K562 (cell line): ENCODE data around the gene MGAT5. TPM values are rescaled to one million over a fixed set of nuclear protein-coding genes. Genes with fewer than 3 reads are reported as not detected.

Experiments
- ATAC-seq: fragments of 200-7000 bp; cut with Tn5 transposase; 3 replicates; pipeline ENCODE4 v1.9.1; 2020; ENCODE audit warnings: moderate library complexity
- BruUV-seq: library from RNA; stranded (reverse); fragments of 400-500 nt; replicated peaks from 2 replicates; lab custom pipeline; 2021; lab: Mats Ljungman, UMichigan
- CTCF ChIA-PET: fragments of 300-600 bp; formaldehyde crosslinking; extraction: SDS; loops from one replicate; lab custom pipeline; 2021; ENCODE audit warnings: low intra/inter-chr PET ratio; lab: Yijun Ruan, JAX
- POLR2A ChIA-PET: fragments of 300-600, 350-650 bp; sonication (Branson Sonifier 250); formaldehyde crosslinking; extraction: SDS; loops from one replicate; lab custom pipeline; 2021; ENCODE audit warnings: antibody characterized with exemption, inconsistent platforms; lab: Yijun Ruan, JAX
- DNase-seq, 4 experiments: peaks; one replicate each; pipeline versions ENCODE4 v3.0.0 to v3.0.0-alpha.2; 2011 to 2018; ENCODE audit warnings: low spot score in 3 of 4, mixed read lengths in 3 of 4; ENCODE audit errors: extremely low read depth in 1 of 4
- FAIRE-seq: peaks from 2 replicates; lab custom pipeline; 2011; peaks lifted over from hg19 to GRCh38; lab: Jason Lieb, UNC
- H2AFZ ChIP-seq: 2 replicates; pipeline ENCODE4 v1.6.0; 2011; ENCODE audit warnings: low read depth, low read length, control low read depth, inconsistent platforms
- H3K27ac ChIP-seq: fragments of 200-600 bp; 3 replicates; pipeline ENCODE4 v1.8.0; 2011; ENCODE audit warnings: low read depth, mild to moderate bottlenecking, control low read depth, inconsistent platforms, low read length, moderate library complexity, mixed read lengths; ENCODE audit errors: extremely low read depth
- H3K27me3 ChIP-seq, 2 experiments: fragments of 300-600 bp in 1 of 2; 2 replicates in 1 of 2; 3 replicates in 1 of 2; pipeline versions ENCODE4 v1.6.0 to v1.8.0; 2011; ENCODE audit warnings: inconsistent platforms in 2 of 2, low read length in 2 of 2, mild to moderate bottlenecking in 1 of 2, mixed read lengths in 1 of 2, moderate library complexity in 1 of 2; ENCODE audit not compliant: control insufficient read depth in 2 of 2, insufficient read depth in 2 of 2
- H3K36me3 ChIP-seq: fragments of 300-600 bp; 3 replicates; pipeline ENCODE4 v1.8.0; 2011; ENCODE audit warnings: mild to moderate bottlenecking, low read length, inconsistent platforms; ENCODE audit not compliant: control insufficient read depth, insufficient read depth
- H3K4me1 ChIP-seq, 2 experiments: fragments of 200-600 bp in 1 of 2; replicated peaks in 1 of 2; 2 replicates in 1 of 2; 3 replicates in 1 of 2; pipeline versions ENCODE4 v1.5.1 to v1.8.0; 2011; ENCODE audit warnings: inconsistent platforms in 2 of 2, low read length in 2 of 2, mild to moderate bottlenecking in 1 of 2, mixed read lengths in 1 of 2, moderate library complexity in 1 of 2; ENCODE audit not compliant: control insufficient read depth in 2 of 2, insufficient read depth in 2 of 2
- H3K4me2 ChIP-seq: 2 replicates; pipeline ENCODE4 v1.6.1; 2011; ENCODE audit warnings: low read length, control low read depth, inconsistent platforms, mixed read lengths; ENCODE audit not compliant: insufficient read depth
- H3K4me3 ChIP-seq: fragments of 200-600 bp; sonication (generic), shearing (Covaris generic); 2 replicates; pipeline ENCODE4 v1.5.1; 2016; ENCODE audit warnings: control low read depth, inconsistent platforms
- H3K79me2 ChIP-seq: fragments of 200-600 bp; 3 replicates; pipeline ENCODE4 v1.8.0; 2011; ENCODE audit warnings: low read length, inconsistent platforms; ENCODE audit not compliant: control insufficient read depth, insufficient read depth
- H3K9ac ChIP-seq, 2 experiments: 2 replicates each; pipeline versions ENCODE4 v1.6.0 to v1.6.1; 2011; ENCODE audit warnings: low read depth in 2 of 2, low read length in 2 of 2, control low read depth in 1 of 2, inconsistent platforms in 1 of 2, mild to moderate bottlenecking in 1 of 2, mixed read lengths in 1 of 2; ENCODE audit not compliant: insufficient read depth in 1 of 2
- H3K9me1 ChIP-seq: one replicate; pipeline ENCODE4 v1.6.0; 2011; ENCODE audit warnings: inconsistent platforms, mild to moderate bottlenecking, low read length, moderate library complexity; ENCODE audit not compliant: control insufficient read depth, insufficient read depth
- H3K9me3 ChIP-seq: replicated peaks from 2 replicates; pipeline ENCODE4 v1.5.1; 2011; ENCODE audit warnings: low read depth, low read length, inconsistent platforms; ENCODE audit not compliant: control insufficient read depth, insufficient read depth
- H4K20me1 ChIP-seq: replicated peaks from 2 replicates; pipeline ENCODE4 v1.6.1; 2011; ENCODE audit warnings: low read length, inconsistent platforms, mixed read lengths; ENCODE audit not compliant: control insufficient read depth, insufficient read depth
- BCLAF1 ChIP-seq, 2 experiments: fragments of 450-650 bp in 1 of 2; IDR thresholded peaks; 2 replicates each; pipeline ENCODE4 v1.6.1; 2011 to 2017; ENCODE audit warnings: low read depth in 2 of 2, antibody characterized with exemption in 1 of 2, borderline replicate concordance in 1 of 2, low read length in 1 of 2, mild to moderate bottlenecking in 1 of 2, mixed read lengths in 1 of 2; ENCODE audit not compliant: control insufficient read depth in 1 of 2
- CAMTA2 ChIP-seq: fragments of 250-450 bp; sonication (Bioruptor Pico); conservative IDR thresholded peaks from 2 replicates; pipeline ENCODE4 v1.5.1; 2022
- CBFB ChIP-seq: sonication (generic); formaldehyde crosslinking; IDR thresholded peaks from 2 replicates; pipeline ENCODE4 v1.4.0; 2020; ENCODE audit warnings: mild to moderate bottlenecking, missing genetic modification reagents
- CEBPB ChIP-seq: fragments of 450-650 bp; IDR thresholded peaks from 2 replicates; pipeline ENCODE4 v1.6.1; 2016; ENCODE audit warnings: missing genetic modification characterization, missing compliant biosample characterization
- DMBX1 ChIP-seq: fragments of 250-450 bp; sonication (Bioruptor Pico); IDR thresholded peaks from 2 replicates; pipeline ENCODE4 v1.8.0; 2022; ENCODE audit warnings: inconsistent platforms, mild to moderate bottlenecking, moderate library complexity, borderline replicate concordance
- NCOA4 ChIP-seq: fragments of 450-650 bp; IDR thresholded peaks from 2 replicates; pipeline ENCODE4 v1.6.1; 2018; ENCODE audit warnings: mild to moderate bottlenecking; ENCODE audit not compliant: partially characterized antibody
- NFE2L1 ChIP-seq: fragments of 450-650 bp; IDR thresholded peaks from 2 replicates; pipeline ENCODE4 v1.6.1; 2016; ENCODE audit warnings: missing genetic modification characterization, low read depth, mild to moderate bottlenecking, missing compliant biosample characterization, moderate library complexity, borderline replicate concordance
- NR4A1 ChIP-seq, 2 experiments: fragments of 250-450 bp in 1 of 2; fragments of 450-650 bp in 1 of 2; sonication (Bioruptor Pico) in 1 of 2; IDR thresholded peaks; 2 replicates each; pipeline versions ENCODE4 v1.4.0 to v1.6.1; 2016 to 2020; ENCODE audit warnings: mild to moderate bottlenecking in 2 of 2, missing compliant biosample characterization in 1 of 2, missing genetic modification characterization in 1 of 2, moderate library complexity in 1 of 2
- RBM14 ChIP-seq: fragments of 200-400 bp; formaldehyde crosslinking; IDR thresholded peaks from 2 replicates; pipeline ENCODE4 v1.6.1; 2018; ENCODE audit warnings: low read depth, mild to moderate bottlenecking, low read length, moderate library complexity, borderline replicate concordance; ENCODE audit not compliant: insufficient read depth
- RBM15 ChIP-seq: fragments of 200-400 bp; formaldehyde crosslinking; IDR thresholded peaks from 2 replicates; pipeline ENCODE4 v1.6.1; 2018; ENCODE audit warnings: mild to moderate bottlenecking, low read length, moderate library complexity; ENCODE audit not compliant: insufficient read depth
- SPI1 ChIP-seq: IDR thresholded peaks from 2 replicates; pipeline ENCODE4 v1.6.1; 2011; ENCODE audit warnings: low read depth, low read length, control low read depth, borderline replicate concordance
- TAF7 ChIP-seq: fragments of 450-650 bp; IDR thresholded peaks from 2 replicates; pipeline ENCODE4 v1.6.1; 2016; ENCODE audit warnings: missing genetic modification characterization, missing compliant biosample characterization
- ZBTB34 ChIP-seq: fragments of 250-450 bp; sonication (Bioruptor Pico); IDR thresholded peaks from 2 replicates; pipeline ENCODE4 v1.8.0; 2021; ENCODE audit warnings: mild to moderate bottlenecking, moderate library complexity
- ZEB2 ChIP-seq: fragments of 450-650 bp; IDR thresholded peaks from 2 replicates; pipeline ENCODE4 v1.6.1; 2016
- ZNF551 ChIP-seq: fragments of 250-450 bp; sonication (Bioruptor Pico); IDR thresholded peaks from 2 replicates; pipeline ENCODE4 v1.5.0; 2021; ENCODE audit warnings: mild to moderate bottlenecking, moderate library complexity
- WGBS: fragments of 100-300 bp; shearing (Covaris generic); methylation state at CpG from one replicate; pipeline ENCODE4 v1.1.6; 2016; ENCODE audit warnings: low coverage, mixed read lengths; ENCODE audit not compliant: insufficient coverage; ENCODE audit errors: missing lambda C conversion rate; 5-methylcytosine and 5-hydroxymethylcytosine counted together
- in situ Hi-C: fragments of 300-500 bp; cut with MboI; formaldehyde crosslinking; loops from 4 replicates; pipeline ENCODE4 v1.15.0; 2018; ENCODE audit warnings: inconsistent platforms, mixed read lengths
- intact Hi-C: fragments of 100-400 bp; cut with micrococcal nuclease; formaldehyde crosslinking; loops from 2 replicates; pipeline ENCODE4 v1.14.2; 2022
- polyA plus RNA-seq, 8 experiments: library from polyadenylated mRNA; depleted of rRNA in 4 of 8; stranded (reverse) in 5 of 8; unstranded in 3 of 8; fragments of >200 nt; fragmentation: Nextera tagmentation in 2 of 8; fragmentation: Illumina TruSeq in 1 of 8; extraction: Ambion mirVana in 2 of 8; extraction: Trizol in 1 of 8; gene quantifications; 2 replicates each; pipeline versions ENCODE4 v1.2.1 to v1.2.3, GENCODE V29; 2011 to 2014; ENCODE audit warnings: inconsistent platforms in 1 of 8, missing spikeins in 1 of 8
- total RNA-seq, 7 experiments: library from RNA; depleted of rRNA in 6 of 7; stranded (reverse); fragments of >200 nt in 6 of 7; fragmentation: Illumina TruSeq in 2 of 7; extraction: Trizol in 2 of 7; gene quantifications; 2 replicates each; pipeline versions ENCODE4 v1.2.1 to v1.2.3, GENCODE V29; 2011 to 2021; ENCODE audit warnings: low replicate concordance in 1 of 7
- TF ChIP-seq, protein P1 (sequence below): fragments of 250-450 bp; sonication (Bioruptor Pico); IDR thresholded peaks from 2 replicates; pipeline ENCODE4 v1.8.0; 2021; ENCODE audit warnings: moderate library complexity, mild to moderate bottlenecking, inconsistent platforms

MGAT5 gene
- total and polyA plus RNA-seq, 9 of the 15 experiments (the other 6 are each of a cell fraction or from before 2014, with no cell fraction given) = 1.6 to 18.6 (median 11.1) TPM

GRCh38 chr2:134431838-134432434 is 178.1 kb downstream of the MGAT5 start:
- H3K9ac ChIP-seq = no peak overlapping the region
- H3K4me3 ChIP-seq = no peak overlapping the region
- no peak overlapping the region for H3K27ac ChIP-seq
- intact Hi-C loops = no loop called here
- in situ Hi-C loops = no loop called here
- H3K27me3 ChIP-seq = no peaks in the 10 kb centered on the region
- FAIRE-seq (no peak), ATAC-seq (no peak), DNase-seq (no peak)
- POLR2A ChIA-PET = interaction anchor here (0.6 to 0.9 kb wide), 4 partner anchors 13 to 309 kb away, joined by 3 to 4 read pairs (median 3); no protein-coding TSS in a partner anchor
- no peak overlapping the region for H3K4me2 ChIP-seq
- no peaks in the 10 kb centered on the region for H3K4me1 ChIP-seq
- H3K9me3 ChIP-seq = no peaks in the 10 kb centered on the region
- CTCF ChIA-PET = no interaction called here
- H2AFZ ChIP-seq = no peak overlapping the region
- H3K36me3 ChIP-seq = peaks cover 6% of the 10 kb centered on the region; the same call in 2 of the 3 replicates
- no peaks in the 10 kb centered on the region for H3K79me2 ChIP-seq
- BruUV-seq = no TSS peak
- 38% methylated on average over 2 of the region's 2 CpGs for WGBS
- no peaks in the 10 kb centered on the region for H3K9me1 ChIP-seq
- H4K20me1 ChIP-seq = no peaks in the 10 kb centered on the region
- TF ChIP-seq SPI1 (no peak), RBM15 (no peak), NR4A1 (CRISPR knock-in tag; IDR thresholded peaks at IDR 0.05) (no peak), NR4A1 (tag; IDR thresholded peaks at IDR 0.05) (no peak), NCOA4 (no peak), CAMTA2 (no peak), TAF7 (no peak), BCLAF1 (IDR thresholded peaks at IDR 0.05; ENCODE audit: borderline replicate concordance in 1 of 2, control insufficient read depth in 1 of 2, low read depth in 2 of 2, low read length in 1 of 2) (no peak), DMBX1 (CRISPR knock-in tag) (no peak), CBFB (CRISPR knock-in tag) (no peak), NFE2L1 (no peak), ZBTB34 (CRISPR knock-in tag) (no peak), CEBPB (no peak), ZNF551 (no peak), RBM14 (no peak), ZEB2 (no peak)
- TF ChIP-seq, protein P1, sequence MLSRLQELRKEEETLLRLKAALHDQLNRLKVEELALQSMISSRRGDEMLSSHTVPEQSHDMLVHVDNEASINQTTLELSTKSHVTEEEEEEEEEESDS (CRISPR knock-in tag) = no peak
